Lower lobe of right lung (tissue), 2 donors: ENCODE measurements around the gene GPC3. TPM values are rescaled to one million over a fixed set of nuclear protein-coding genes. Genes with fewer than 3 reads are reported as not detected.
A peak's percentile ranks its signal among the peaks of the same experiment; 100 is the strongest.

Experiments
- ATAC-seq, 2 donors: fragments of 200-7000 bp; cut with Tn5 transposase; one replicate each; pipeline ENCODE4 v1.9.1; 2020 to 2022; ENCODE audit warnings: mild to moderate bottlenecking in 2 of 2, moderate library complexity in 2 of 2
- DNase-seq: peaks from one replicate; pipeline ENCODE4 v3.0.0-alpha.2; 2020
- H3K27ac ChIP-seq: fragments of 200-600 bp; one replicate; pipeline ENCODE4 v1.8.0; 2022
- H3K27me3 ChIP-seq: fragments of 200-600 bp; one replicate; pipeline ENCODE4 v1.8.0; 2022; ENCODE audit warnings: low read depth
- H3K36me3 ChIP-seq: fragments of 200-600 bp; one replicate; pipeline ENCODE4 v1.8.0; 2022; ENCODE audit warnings: mild to moderate bottlenecking
- H3K4me1 ChIP-seq: fragments of 200-600 bp; one replicate; pipeline ENCODE4 v1.8.0; 2022
- H3K4me3 ChIP-seq: fragments of 200-600 bp; one replicate; pipeline ENCODE4 v1.8.0; 2022; ENCODE audit warnings: mild to moderate bottlenecking
- H3K9me3 ChIP-seq: fragments of 200-600 bp; one replicate; pipeline ENCODE4 v1.8.0; 2022
- CTCF ChIP-seq: fragments of 200-600 bp; IDR thresholded peaks from one replicate; pipeline ENCODE4 v1.8.0; 2022; ENCODE audit warnings: antibody characterized with exemption, mild to moderate bottlenecking
- intact Hi-C: fragments of 100-400 bp; cut with DNase I; formaldehyde crosslinking; loops from one replicate; pipeline ENCODE4 v1.11.0; 2022
- total RNA-seq: library from RNA; stranded (reverse); fragmentation: NEBNext Ultra II Directional; extraction: Animal tissue kit (Norgen Biotek cat#: 25700); gene quantifications from one replicate; pipeline ENCODE4 v1.2.1, GENCODE V29; 2021
- donor health status: DM: no; HTN: yes; CAD: no; lungs with severe emphysema.

GPC3 gene
- total RNA-seq, 1 donor from 2014 or later: 50.2 TPM

GRCh38 chrX:133921764-133922389, 63.5 kb downstream of the GPC3 start:
- Histone ChIP-seq H3K27ac (no peak overlapping the region), H3K27me3 (no peaks in the 10 kb centered on the region), H3K4me3 (no peak overlapping the region), H3K4me1 (no peaks in the 10 kb centered on the region), H3K36me3 (no peaks in the 10 kb centered on the region), H3K9me3 (no peaks in the 10 kb centered on the region)
- ATAC-seq: peak in 1 of 2 donors; percentile 78
- peak; percentile 30 for TF ChIP-seq CTCF
- DNase-seq: peak; percentile 43
- intact Hi-C loops: no loop called here

- Histone ChIP-seq H3K9me3 (no peaks in the 10 kb centered on the region), H3K4me3 (no peak overlapping the region), H3K36me3 (no peaks in the 10 kb centered on the region), H3K4me1 (no peaks in the 10 kb centered on the region), H3K27me3 (no peaks in the 10 kb centered on the region), H3K27ac (no peak overlapping the region)
- DNase-seq: no peak
- intact Hi-C loops: no loop called here
- TF ChIP-seq CTCF: no peak
- no peak for ATAC-seq
These were observed 64.3 kb downstream of the GPC3 start for GRCh38 chrX:133921086-133921485.

GRCh38 chrX:133918361-133918771, 67.0 kb downstream of the GPC3 start:
- Histone ChIP-seq H3K36me3 (no peaks in the 10 kb centered on the region), H3K4me3 (no peak overlapping the region), H3K27me3 (no peaks in the 10 kb centered on the region), H3K9me3 (no peaks in the 10 kb centered on the region), H3K27ac (no peak overlapping the region), H3K4me1 (no peaks in the 10 kb centered on the region)
- DNase-seq (no peak), ATAC-seq (no peak)
- TF ChIP-seq CTCF: no peak
- intact Hi-C loops: no loop called here

DNA sequence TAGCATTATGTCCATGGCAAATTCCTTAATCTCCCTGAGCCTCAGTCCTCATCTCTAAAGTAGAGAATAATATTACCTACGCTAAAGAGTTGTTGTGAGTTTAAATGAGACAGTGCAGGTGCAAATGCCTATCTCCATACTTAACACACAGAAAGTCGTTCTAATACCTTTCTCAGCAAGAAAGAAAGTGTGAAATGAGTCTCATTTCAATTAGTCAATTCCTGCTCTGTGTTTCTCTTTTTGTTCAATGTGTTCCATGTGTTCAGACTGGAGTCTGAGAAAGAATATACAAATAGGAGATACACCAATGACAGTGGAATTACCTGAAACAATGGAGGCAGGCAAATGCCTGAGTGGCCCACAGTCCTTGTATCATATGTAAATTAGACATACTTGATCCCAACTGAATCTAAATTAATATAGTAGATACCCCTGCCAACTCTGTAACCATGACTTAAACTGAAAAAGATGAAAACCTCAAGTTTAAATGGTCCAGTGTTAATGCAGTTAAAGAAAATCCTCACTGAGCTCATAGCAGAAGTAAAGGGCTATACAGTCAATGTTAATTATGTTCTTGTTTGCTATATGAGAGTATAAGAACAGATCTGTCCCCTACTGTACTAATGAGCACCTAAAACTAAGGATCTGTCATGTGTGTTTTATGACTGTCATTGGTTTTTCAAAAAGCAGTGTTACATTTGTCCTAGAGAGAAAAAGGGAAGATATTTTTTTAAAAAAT, 68.2 kb downstream of the GPC3 start:
- Histone ChIP-seq H3K27ac (no peak overlapping the region), H3K9me3 (no peaks in the 10 kb centered on the region), H3K4me1 (no peaks in the 10 kb centered on the region), H3K4me3 (no peak overlapping the region), H3K27me3 (no peaks in the 10 kb centered on the region), H3K36me3 (no peaks in the 10 kb centered on the region)
- no peak for TF ChIP-seq CTCF
- no peak for DNase-seq
- ATAC-seq: no peak
- intact Hi-C loops: no loop called here

DNA sequence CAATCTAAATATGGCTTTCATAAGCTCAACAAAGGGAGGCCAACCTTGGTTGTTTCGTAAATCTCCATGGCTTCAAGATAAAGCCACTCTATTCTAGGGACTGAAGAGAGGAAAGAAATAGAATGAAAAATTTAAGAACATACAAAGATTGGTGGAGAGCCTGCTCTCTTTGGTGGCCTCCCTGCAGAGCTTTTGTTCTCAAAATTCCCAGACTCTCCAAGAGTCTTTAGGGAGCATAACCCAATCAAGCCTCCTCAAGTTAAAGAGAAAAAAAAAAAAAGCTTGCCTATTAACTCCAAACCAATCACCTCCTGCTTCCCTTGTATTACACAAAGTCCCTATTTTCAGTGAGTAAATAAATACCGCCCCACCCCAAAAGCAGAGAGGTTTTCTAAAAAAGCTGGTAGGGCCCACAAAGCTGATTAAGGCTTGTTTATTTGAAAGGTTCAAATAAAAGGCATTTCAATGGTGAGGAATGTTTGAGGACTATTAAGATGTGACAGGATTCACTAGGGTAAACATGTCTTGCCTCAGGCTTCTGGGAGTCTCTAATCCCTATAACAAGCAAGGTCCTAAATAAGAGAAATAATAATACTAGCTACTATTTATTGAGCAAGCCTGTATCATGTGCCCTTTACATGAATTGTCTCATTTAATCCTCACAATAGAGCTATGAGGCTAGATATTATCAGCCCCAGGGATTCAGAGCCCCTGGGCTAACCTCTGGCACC, 71.6 kb downstream of the GPC3 start:
- Histone ChIP-seq H3K9me3 (no peaks in the 10 kb centered on the region), H3K4me3 (no peak overlapping the region), H3K36me3 (no peaks in the 10 kb centered on the region), H3K4me1 (no peaks in the 10 kb centered on the region), H3K27me3 (no peaks in the 10 kb centered on the region), H3K27ac (no peak overlapping the region)
- ATAC-seq: no peak
- intact Hi-C loops: no loop called here
- DNase-seq: no peak
- no peak for TF ChIP-seq CTCF
